Peyer's patch (tissue), 4 donors: Measurements from ENCODE around the gene CLEC16A.

Experiments used
- POLR2A ChIP-seq, 2 donors: fragments of 450-650 bp; IDR thresholded peaks; one replicate each; pipeline ENCODE4 v1.5.1; 2017; ENCODE audit warnings: antibody characterized with exemption in 2 of 2, mild to moderate bottlenecking in 2 of 2, moderate library complexity in 2 of 2
- TF ChIP-seq, protein P1 (sequence below), 6 experiments: fragments of 450-650 bp in 4 of 6; fragments of 200-600 bp in 2 of 6; sonication (generic) in 1 of 6; IDR thresholded peaks; one replicate each; pipeline ENCODE4 v1.5.1; 2017 to 2019; ENCODE audit warnings: antibody characterized with exemption in 6 of 6, mild to moderate bottlenecking in 3 of 6, moderate library complexity in 1 of 6

DNA sequence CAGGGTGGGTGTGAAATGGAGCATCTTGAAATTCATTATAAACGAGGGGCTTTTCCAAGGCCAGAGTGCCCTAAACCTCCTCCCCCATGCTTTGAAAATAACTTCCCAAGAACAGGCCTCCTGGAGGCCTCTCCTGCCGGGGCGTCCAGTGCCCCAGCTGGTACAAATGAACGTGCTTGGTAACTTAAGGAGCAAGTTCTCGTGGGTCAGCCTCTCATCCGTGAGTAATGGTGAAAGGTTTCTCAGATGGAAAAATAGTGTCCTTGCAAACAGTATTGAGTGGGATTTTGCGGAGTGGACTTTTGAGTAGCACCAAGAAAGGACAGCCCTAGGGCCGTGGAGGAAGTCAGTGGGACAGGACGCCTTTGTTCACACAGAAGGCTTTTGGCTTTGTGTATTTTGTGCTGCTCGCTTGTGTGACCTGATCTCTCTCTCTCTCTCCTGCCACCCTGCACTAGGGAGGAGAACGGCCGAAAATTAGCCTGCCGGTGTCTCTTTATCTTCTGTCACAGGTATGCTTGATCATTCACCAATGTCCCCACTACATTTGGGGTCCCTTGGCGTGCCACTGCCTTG is 34.6 kb downstream of the CLEC16A start:
- TF ChIP-seq, protein P1, sequence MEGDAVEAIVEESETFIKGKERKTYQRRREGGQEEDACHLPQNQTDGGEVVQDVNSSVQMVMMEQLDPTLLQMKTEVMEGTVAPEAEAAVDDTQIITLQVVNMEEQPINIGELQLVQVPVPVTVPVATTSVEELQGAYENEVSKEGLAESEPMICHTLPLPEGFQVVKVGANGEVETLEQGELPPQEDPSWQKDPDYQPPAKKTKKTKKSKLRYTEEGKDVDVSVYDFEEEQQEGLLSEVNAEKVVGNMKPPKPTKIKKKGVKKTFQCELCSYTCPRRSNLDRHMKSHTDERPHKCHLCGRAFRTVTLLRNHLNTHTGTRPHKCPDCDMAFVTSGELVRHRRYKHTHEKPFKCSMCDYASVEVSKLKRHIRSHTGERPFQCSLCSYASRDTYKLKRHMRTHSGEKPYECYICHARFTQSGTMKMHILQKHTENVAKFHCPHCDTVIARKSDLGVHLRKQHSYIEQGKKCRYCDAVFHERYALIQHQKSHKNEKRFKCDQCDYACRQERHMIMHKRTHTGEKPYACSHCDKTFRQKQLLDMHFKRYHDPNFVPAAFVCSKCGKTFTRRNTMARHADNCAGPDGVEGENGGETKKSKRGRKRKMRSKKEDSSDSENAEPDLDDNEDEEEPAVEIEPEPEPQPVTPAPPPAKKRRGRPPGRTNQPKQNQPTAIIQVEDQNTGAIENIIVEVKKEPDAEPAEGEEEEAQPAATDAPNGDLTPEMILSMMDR (IDR thresholded peaks at IDR 0.05), result no peak
- no peak for TF ChIP-seq POLR2A (IDR thresholded peaks at IDR 0.05)
